Natural killer cell treated with Interleukin-12 subunit alpha and Interleukin-12 subunit beta and Interleukin-15 and Interleukin-18, amount 100 ng/mL, for 72 hours (primary cell): ENCODE results near the gene CHIT1. TPM values are rescaled to one million over a fixed set of nuclear protein-coding genes. Genes with fewer than 3 reads are reported as not detected.
"Not testable (repeated sequence)": the region's sequence is repeated elsewhere in the genome, so short reads cannot be mapped to it uniquely, and the experiment has no call there.

ENCODE experiments used
- ATAC-seq, 2 donors: fragments of 150-1000 bp; cut with Tn5 transposase in 1 of 2; sonication (Bioruptor Pico), chemical (Tn5 transposase) in 1 of 2; 2 replicates each; pipeline ENCODE4 v1.10.0; 2021
- DNase-seq: peaks from one replicate; pipeline ENCODE4 v3.0.0; 2022; ENCODE audit warnings: low spot score
- H3K27ac Mint-ChIP-seq, 2 donors: 1 replicate in 1 of 2; 2 replicates in 1 of 2; pipeline ENCODE4 v1.8.0; 2022; ENCODE audit warnings: mixed read lengths in 2 of 2, mild to moderate bottlenecking in 1 of 2, moderate library complexity in 1 of 2
- H3K27me3 Mint-ChIP-seq, 2 donors: 1 replicate in 1 of 2; 2 replicates in 1 of 2; pipeline ENCODE4 v1.8.0; 2022; ENCODE audit warnings: mixed read lengths in 2 of 2
- H3K36me3 Mint-ChIP-seq: one replicate; pipeline ENCODE4 v1.8.0; 2022; ENCODE audit warnings: mixed read lengths
- H3K4me1 Mint-ChIP-seq, 2 donors: 1 replicate in 1 of 2; 2 replicates in 1 of 2; pipeline ENCODE4 v1.8.0; 2022; ENCODE audit warnings: low read depth in 2 of 2, mixed read lengths in 2 of 2, mild to moderate bottlenecking in 1 of 2
- H3K4me3 Mint-ChIP-seq: one replicate; pipeline ENCODE4 v1.8.0; 2022; ENCODE audit warnings: mixed read lengths
- H3K9me3 Mint-ChIP-seq: 2 replicates; pipeline ENCODE4 v1.8.0; 2022; ENCODE audit warnings: mixed read lengths
- total RNA-seq, 2 donors: library from RNA; stranded (reverse); gene quantifications; one replicate each; pipeline ENCODE4 v1.2.3, GENCODE V29; 2022

CHIT1 gene
- total RNA-seq, 2 donors from 2014 or later: 0.36 to 3.8 TPM

DNA sequence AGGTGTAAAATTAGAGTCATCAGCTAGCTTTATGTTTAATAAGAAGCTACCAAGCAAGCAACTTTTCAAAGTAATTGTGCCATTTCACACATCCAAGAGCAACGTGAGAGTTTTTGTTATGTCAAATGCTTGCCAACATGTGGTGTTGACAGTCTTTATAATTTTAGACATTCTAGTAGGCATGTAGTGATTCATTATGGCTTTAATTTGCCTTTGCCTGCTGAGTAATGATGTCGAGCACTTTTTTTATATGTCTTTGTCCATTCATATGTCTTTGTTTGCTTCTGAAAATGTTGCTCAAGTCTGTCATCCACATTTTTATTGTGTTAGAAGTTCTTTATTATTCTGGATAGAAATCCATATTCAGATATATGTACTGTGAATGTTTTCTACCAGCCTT is 21.4 kb upstream of the CHIT1 start:
- Mint-ChIP-seq H3K27ac (no peak overlapping the region), H3K36me3 (peaks cover 3% of the 10 kb centered on the region), H3K9me3 (peaks cover 1% of the 10 kb centered on the region), H3K4me3 (no peak overlapping the region), H3K4me1 (no peaks in the 10 kb centered on the region), H3K27me3 (peaks cover 36 to 69% of the 10 kb centered on the region in 2 donors)
- ATAC-seq: no peak
- no peak for DNase-seq

- H3K4me3 Mint-ChIP-seq: no peak overlapping the region
- no peaks in the 10 kb centered on the region for H3K36me3 Mint-ChIP-seq
- H3K9me3 Mint-ChIP-seq: no peaks in the 10 kb centered on the region
- H3K27ac Mint-ChIP-seq: no peak overlapping the region
- H3K27me3 Mint-ChIP-seq: peaks cover 40 to 67% of the 10 kb centered on the region in 2 donors
- H3K4me1 Mint-ChIP-seq: no peaks in the 10 kb centered on the region
- ATAC-seq (no peak), DNase-seq (no peak)
Observed at GRCh38 chr1:203244776-203245175, 15.3 kb upstream of the CHIT1 start.

DNA sequence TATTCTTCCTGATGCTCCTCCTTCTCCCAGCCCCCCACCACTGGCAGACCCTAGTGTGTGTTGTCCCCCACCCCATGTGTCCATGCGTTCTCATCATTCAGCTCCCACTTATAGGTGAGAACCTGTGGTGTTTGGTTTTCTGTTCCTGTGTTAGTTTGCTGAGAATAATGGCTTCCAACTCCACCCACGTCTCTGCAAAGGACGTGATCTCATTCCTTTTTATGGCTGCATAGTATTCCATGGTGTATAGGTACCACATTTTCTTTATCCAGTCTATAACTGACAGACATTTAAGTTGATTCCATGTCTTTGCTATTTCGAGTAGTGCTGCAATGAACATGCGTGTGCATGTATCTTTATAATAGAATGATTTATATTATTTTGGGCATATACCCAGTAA is 12.2 kb upstream of the CHIT1 start:
- not testable (repeated sequence) for H3K4me3 Mint-ChIP-seq, H3K4me1 Mint-ChIP-seq, H3K36me3 Mint-ChIP-seq, H3K9me3 Mint-ChIP-seq, ATAC-seq, DNase-seq, H3K27ac Mint-ChIP-seq
- peaks cover 43 to 70% of the 10 kb centered on the region in 2 donors for H3K27me3 Mint-ChIP-seq

- DNase-seq (no peak), ATAC-seq (no peak)
- Mint-ChIP-seq H3K9me3 (peaks cover 8% of the 10 kb centered on the region), H3K27me3 (peaks cover 36 to 67% of the 10 kb centered on the region in 2 donors), H3K4me1 (no peaks in the 10 kb centered on the region), H3K36me3 (peaks cover 19% of the 10 kb centered on the region), H3K27ac (no peak overlapping the region), H3K4me3 (no peak overlapping the region)
Observed at GRCh38 chr1:203239526-203240305, 10.2 kb upstream of the CHIT1 start.

DNA sequence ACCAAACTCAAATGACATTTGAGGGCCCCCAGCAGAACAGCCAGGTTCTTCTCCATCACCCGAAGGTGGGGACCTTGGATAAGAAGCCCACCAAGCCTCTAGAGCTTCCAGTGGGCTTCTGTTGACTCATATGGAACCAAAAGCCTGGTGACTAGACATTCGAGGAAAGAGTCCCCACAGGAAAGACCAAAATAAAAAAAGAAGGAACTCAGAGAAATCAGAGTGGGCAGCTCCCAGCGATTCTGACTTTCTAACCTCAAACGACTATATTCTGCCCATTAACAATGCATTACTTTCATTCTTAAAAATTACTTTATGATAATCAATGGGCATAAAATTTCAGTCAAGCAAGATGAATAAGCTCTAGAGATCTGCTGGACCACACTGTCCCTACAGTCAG is 9.6 kb upstream of the CHIT1 start:
- Mint-ChIP-seq H3K27ac (no peak overlapping the region), H3K36me3 (peaks cover 25% of the 10 kb centered on the region), H3K4me1 (no peaks in the 10 kb centered on the region), H3K27me3 (peaks cover 30 to 64% of the 10 kb centered on the region in 2 donors), H3K4me3 (no peak overlapping the region), H3K9me3 (peaks cover 8% of the 10 kb centered on the region)
- ATAC-seq (no peak), DNase-seq (no peak)

DNA sequence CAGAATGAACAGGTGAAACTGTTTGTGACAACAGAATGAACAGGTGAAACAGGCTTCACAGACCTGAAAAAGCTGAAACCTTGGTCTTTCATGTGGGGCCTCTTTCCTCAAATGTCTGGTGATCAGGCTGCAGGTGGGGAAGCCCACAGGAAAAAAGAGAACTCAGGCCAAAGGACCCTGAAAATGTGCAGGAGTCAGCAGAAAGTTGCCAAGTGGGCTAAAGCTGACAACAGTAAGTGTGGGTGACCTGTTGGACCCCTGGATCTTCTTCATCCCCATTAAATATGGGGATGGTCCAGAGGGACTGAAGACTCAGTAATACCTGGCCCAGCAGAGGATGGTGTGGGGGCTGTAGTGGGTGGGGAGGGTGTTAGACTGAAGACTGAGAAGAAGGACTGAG is 9.1 kb upstream of the CHIT1 start:
- Mint-ChIP-seq H3K4me1 (no peaks in the 10 kb centered on the region), H3K4me3 (no peak overlapping the region), H3K36me3 (peaks cover 31% of the 10 kb centered on the region), H3K27me3 (peaks cover 32 to 64% of the 10 kb centered on the region in 2 donors), H3K9me3 (peaks cover 13% of the 10 kb centered on the region), H3K27ac (no peak overlapping the region)
- no peak for DNase-seq
- no peak for ATAC-seq

DNA sequence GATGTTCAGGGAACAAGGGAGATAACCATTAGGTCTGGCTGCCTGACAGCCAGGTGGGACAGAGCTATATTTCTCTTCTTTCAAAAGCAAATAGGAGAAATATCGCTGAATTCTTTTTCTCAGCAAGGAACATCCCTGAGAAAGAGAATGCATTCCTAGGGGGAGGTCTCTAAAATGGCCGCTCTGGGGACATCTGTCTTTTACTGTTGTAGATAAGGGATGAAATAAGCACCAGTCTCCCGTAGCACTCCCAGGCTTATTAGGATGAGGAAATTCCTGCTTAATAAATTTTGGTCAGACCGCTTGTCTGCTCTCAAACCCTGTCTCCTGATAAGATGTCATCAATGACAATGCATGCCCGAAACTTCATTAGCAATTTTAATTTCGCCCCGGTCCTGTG is 5.4 kb upstream of the CHIT1 start:
- not testable (repeated sequence) for DNase-seq, H3K27ac Mint-ChIP-seq, H3K4me1 Mint-ChIP-seq, H3K4me3 Mint-ChIP-seq, ATAC-seq
- Mint-ChIP-seq H3K9me3 (peaks cover 13% of the 10 kb centered on the region), H3K27me3 (peaks cover 31 to 55% of the 10 kb centered on the region in 2 donors), H3K36me3 (peaks cover 31% of the 10 kb centered on the region)

DNA sequence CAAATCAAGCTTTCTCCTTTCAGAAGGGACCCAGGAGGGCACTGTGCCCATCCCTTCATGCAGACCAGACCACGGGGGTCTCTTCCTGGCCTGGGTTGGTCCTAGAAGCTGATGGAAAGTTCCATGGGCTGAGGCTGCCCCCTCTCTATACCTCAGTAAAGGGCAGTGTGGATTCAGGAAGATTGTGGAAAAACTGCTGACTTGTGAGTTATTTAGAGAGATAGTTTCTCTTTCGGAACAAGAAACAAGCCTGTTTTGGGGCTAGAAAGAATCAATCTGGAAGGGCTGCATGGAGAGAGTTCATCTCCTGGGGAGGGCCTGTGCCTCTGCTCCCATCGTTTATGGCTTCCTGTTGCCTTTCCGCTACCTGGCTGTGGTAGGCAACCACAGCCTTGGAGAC is 803 bp downstream of the CHIT1 start:
- H3K27ac Mint-ChIP-seq: no peak overlapping the region
- peaks cover 1% of the 10 kb centered on the region for H3K36me3 Mint-ChIP-seq
- no peaks in the 10 kb centered on the region for H3K4me1 Mint-ChIP-seq
- DNase-seq: no peak
- H3K9me3 Mint-ChIP-seq: peaks cover under 1% of the 10 kb centered on the region
- H3K4me3 Mint-ChIP-seq: no peak overlapping the region
- no peak for ATAC-seq
- peaks cover 19 to 31% of the 10 kb centered on the region in 2 donors for H3K27me3 Mint-ChIP-seq

- ATAC-seq (no peak), DNase-seq (no peak)
- Mint-ChIP-seq H3K36me3 (no peaks in the 10 kb centered on the region), H3K4me3 (no peak overlapping the region), H3K4me1 (no peaks in the 10 kb centered on the region), H3K9me3 (no peaks in the 10 kb centered on the region), H3K27ac (no peak overlapping the region), H3K27me3 (peaks cover 13 to 20% of the 10 kb centered on the region in 2 donors)
Observed at GRCh38 chr1:203227371-203228083, 1.9 kb downstream of the CHIT1 start.

DNA sequence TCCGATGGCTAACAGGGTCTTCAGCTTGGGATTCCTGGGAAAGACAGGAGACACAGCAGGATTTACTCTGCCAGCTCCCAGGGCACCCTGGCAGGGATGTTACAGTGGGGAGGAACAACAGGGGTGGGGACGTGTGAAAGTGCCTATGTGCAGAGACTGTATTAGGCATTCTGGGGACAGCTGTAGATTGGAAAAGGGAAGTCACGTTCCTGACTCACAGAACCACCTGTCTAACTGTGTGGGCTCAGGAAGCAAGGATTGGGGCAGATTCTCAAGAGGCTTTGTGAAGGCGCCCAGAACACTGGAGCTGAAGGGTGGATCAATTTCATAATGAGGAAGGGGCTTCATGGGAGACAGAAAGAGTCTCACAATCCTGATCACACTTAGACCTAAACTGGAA is 4.4 kb downstream of the CHIT1 start:
- Mint-ChIP-seq H3K36me3 (no peaks in the 10 kb centered on the region), H3K4me3 (no peak overlapping the region), H3K27me3 (peaks cover 5 to 13% of the 10 kb centered on the region in 2 donors), H3K4me1 (no peaks in the 10 kb centered on the region), H3K9me3 (no peaks in the 10 kb centered on the region), H3K27ac (no peak overlapping the region)
- DNase-seq: no peak
- ATAC-seq: no peak

DNA sequence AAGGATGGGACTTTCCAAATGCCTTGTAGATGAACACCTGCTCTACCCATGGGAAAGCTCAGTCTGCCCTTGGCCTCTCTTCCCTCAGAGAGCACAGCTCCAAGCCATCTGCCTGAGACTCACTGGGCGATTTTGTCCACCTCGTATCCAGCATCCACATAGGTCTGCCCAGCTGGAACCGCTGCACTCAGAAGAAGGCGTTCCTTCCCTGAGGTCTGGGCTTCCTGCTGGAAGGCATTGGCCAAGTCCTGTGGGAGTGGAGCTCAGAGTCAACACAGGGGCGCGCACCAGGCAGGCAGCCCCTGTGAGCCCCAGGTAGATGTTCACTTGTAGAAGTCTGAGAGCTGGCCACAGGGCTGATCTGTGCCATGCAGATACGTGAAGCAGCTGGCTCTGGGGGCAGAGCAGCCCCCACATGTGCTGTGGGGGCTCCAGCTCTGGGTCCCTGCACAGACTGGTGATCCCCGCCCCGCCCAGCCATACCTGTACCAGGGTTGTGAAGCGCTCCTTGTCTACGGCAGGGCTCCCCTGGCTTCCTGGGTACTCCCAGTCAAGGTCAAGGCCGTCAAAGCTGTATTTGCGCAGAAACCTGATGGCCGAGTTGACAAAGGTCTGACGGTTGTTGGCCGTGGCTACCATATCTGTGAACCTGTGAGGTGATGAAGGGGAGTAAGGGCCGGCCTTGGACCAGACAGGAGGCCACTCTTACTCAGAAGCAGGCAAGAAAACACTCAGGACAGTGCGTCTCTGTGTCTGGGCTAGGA is 6.3 kb downstream of the CHIT1 start:
- Mint-ChIP-seq H3K27ac (no peak overlapping the region), H3K4me1 (no peaks in the 10 kb centered on the region), H3K36me3 (no peaks in the 10 kb centered on the region), H3K9me3 (no peaks in the 10 kb centered on the region), H3K27me3 (peaks cover 5 to 17% of the 10 kb centered on the region in 2 donors), H3K4me3 (no peak overlapping the region)
- ATAC-seq (no peak), DNase-seq (no peak)

- Mint-ChIP-seq H3K4me1 (peaks cover 0 to 5% of the 10 kb centered on the region in 2 donors), H3K4me3 (no peak overlapping the region), H3K36me3 (no peaks in the 10 kb centered on the region), H3K9me3 (no peaks in the 10 kb centered on the region), H3K27ac (no peak overlapping the region), H3K27me3 (peaks cover 9 to 20% of the 10 kb centered on the region in 2 donors)
- DNase-seq (no peak), ATAC-seq (no peak)
Observed at GRCh38 chr1:203219934-203220333, 9.5 kb downstream of the CHIT1 start.

DNA sequence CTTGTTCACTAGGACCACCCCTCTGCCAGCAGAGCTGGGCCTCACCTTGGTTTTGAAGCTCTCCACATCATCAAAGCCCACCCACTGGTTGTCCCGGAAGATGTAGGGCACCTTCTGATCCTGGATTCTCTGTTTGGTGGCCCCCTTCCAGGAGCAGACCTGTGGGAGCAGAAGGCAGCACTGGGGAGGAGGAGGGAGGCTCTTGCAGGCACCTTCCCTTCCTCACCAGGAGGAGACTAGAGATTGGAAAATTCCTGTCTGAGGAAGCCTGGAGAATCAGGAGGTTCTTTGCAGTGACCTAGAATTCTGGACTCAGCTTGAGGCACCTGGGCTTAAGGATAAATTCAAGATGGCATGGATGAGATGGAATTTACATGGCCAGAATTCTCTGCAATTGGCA is 10.3 kb downstream of the CHIT1 start:
- peaks cover 9 to 22% of the 10 kb centered on the region in 2 donors for H3K27me3 Mint-ChIP-seq
- H3K4me1 Mint-ChIP-seq: peaks cover 0 to 5% of the 10 kb centered on the region in 2 donors

DNA sequence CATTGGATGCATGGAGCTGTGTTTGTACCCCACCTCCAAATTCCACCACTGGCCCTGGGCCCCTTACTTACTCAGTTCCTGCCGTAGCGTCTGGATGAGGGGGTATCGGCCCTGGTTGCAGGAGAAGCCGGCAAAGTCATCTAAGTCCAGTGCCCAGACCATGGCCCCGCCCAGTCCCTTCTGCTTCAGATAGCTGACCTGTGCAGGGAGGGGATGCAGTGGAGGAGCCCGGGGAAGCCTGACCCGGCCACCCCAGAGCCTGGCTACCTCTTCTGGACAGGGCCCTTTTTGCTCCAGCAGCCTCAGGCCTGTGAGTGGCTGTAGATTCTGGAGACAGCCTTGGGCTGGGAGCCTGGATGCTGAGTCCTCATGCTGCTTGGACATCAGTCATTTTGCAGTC is 11.8 kb downstream of the CHIT1 start:
- H3K4me3 Mint-ChIP-seq: no peak overlapping the region

More for the DNA sequence above, 10.3 kb downstream of the CHIT1 start:
- ATAC-seq: no peak
- DNase-seq: no peak
- H3K9me3 Mint-ChIP-seq: no peaks in the 10 kb centered on the region
- no peak overlapping the region for H3K4me3 Mint-ChIP-seq
- H3K36me3 Mint-ChIP-seq: no peaks in the 10 kb centered on the region
- no peak overlapping the region for H3K27ac Mint-ChIP-seq

More for the DNA sequence above, 11.8 kb downstream of the CHIT1 start:
- DNase-seq (no peak), ATAC-seq (no peak)
- H3K27me3 Mint-ChIP-seq: peaks cover 14 to 22% of the 10 kb centered on the region in 2 donors
- no peaks in the 10 kb centered on the region for H3K36me3 Mint-ChIP-seq
- no peaks in the 10 kb centered on the region for H3K9me3 Mint-ChIP-seq
- peaks cover 0 to 5% of the 10 kb centered on the region in 2 donors for H3K4me1 Mint-ChIP-seq
- no peak overlapping the region for H3K27ac Mint-ChIP-seq
